NOMO-1 treated with DMSO at 0.1 percent for 48 hours (cell line): ENCODE measurements around the gene DPF3.

Experiments
- DNase-seq: peaks from one replicate; lab custom pipeline; 2025; ENCODE audit not compliant: unreplicated experiment; lab: John Stamatoyannopoulos, UW

Gene DPF3

GRCh38 chr14:72904840-72905561, 11.1 kb upstream of the DPF3 start:
- DNase-seq = peak; percentile 77

GRCh38 chr14:72904218-72904617, 10.3 kb upstream of the DPF3 start:
- DNase-seq = no peak

- no peak for DNase-seq
Observed at GRCh38 chr14:72903716-72904115, 9.8 kb upstream of the DPF3 start.

- no peak for DNase-seq
Observed at GRCh38 chr14:72902801-72903530, 9.1 kb upstream of the DPF3 start.

GRCh38 chr14:72901361-72901760, 7.5 kb upstream of the DPF3 start:
- no peak for DNase-seq

GRCh38 chr14:72898448-72898847, 4.5 kb upstream of the DPF3 start:
- no peak for DNase-seq

GRCh38 chr14:72894623-72895378, 900 bp upstream of the DPF3 start:
- peak; percentile 11 for DNase-seq

- no peak for DNase-seq
Observed at GRCh38 chr14:72894323-72894622, 372 bp upstream of the DPF3 start.

GRCh38 chr14:72892879-72893635, 844 bp downstream of the DPF3 start:
- DNase-seq = no peak

- DNase-seq = no peak
Observed at GRCh38 chr14:72892103-72892878, 1.6 kb downstream of the DPF3 start.

- no peak for DNase-seq
Observed at GRCh38 chr14:72891666-72892102, 2.2 kb downstream of the DPF3 start.

- DNase-seq = no peak
Observed at GRCh38 chr14:72889366-72889765, 4.5 kb downstream of the DPF3 start.

- no peak for DNase-seq
Observed at GRCh38 chr14:72888636-72889201, 5.2 kb downstream of the DPF3 start.

GRCh38 chr14:72888192-72888591, 5.7 kb downstream of the DPF3 start:
- DNase-seq = no peak

- DNase-seq = no peak
Observed at GRCh38 chr14:72887514-72887913, 6.4 kb downstream of the DPF3 start.

GRCh38 chr14:72884386-72884785, 9.5 kb downstream of the DPF3 start:
- no peak for DNase-seq

- no peak for DNase-seq
Observed at GRCh38 chr14:72883961-72884360, 9.9 kb downstream of the DPF3 start.

- no peak for DNase-seq
Observed at GRCh38 chr14:72883109-72883508, 10.8 kb downstream of the DPF3 start.

GRCh38 chr14:72882463-72882862, 11.4 kb downstream of the DPF3 start:
- no peak for DNase-seq

- DNase-seq = no peak
Observed at GRCh38 chr14:72882047-72882446, 11.9 kb downstream of the DPF3 start.
